NCI-H2029 (cell line): ENCODE measurements around the gene TK2.
A peak's percentile ranks its signal among the peaks of the same experiment; 100 is the strongest.
"Not testable (repeated sequence)": the region's sequence is repeated elsewhere in the genome, so short reads cannot be mapped to it uniquely, and the experiment has no call there.

ENCODE experiments used
- DNase-seq: peaks from one replicate; lab custom pipeline; 2025; lab: John Stamatoyannopoulos, UW

TK2 gene

DNA sequence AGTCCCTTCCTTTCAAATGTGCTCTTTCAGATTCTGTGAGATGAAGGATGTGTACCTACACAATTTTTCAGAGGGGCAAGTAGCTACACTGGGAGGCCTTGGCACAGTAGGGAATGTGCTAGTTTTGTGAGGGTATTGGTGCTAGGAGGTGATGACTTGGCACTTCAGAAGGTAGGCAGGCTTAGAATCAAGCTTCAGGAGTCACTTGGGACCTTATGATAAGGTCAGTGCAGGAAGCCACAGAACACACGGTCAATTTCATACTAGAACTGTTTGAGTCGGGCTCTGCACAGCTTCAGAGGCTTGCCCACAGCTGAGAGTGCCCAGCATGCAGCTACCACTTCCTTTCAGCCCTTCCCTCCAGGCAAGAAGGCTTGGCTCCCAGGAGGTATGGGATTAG, 22.4 kb upstream of the TK2 start:
- DNase-seq, result no peak

DNA sequence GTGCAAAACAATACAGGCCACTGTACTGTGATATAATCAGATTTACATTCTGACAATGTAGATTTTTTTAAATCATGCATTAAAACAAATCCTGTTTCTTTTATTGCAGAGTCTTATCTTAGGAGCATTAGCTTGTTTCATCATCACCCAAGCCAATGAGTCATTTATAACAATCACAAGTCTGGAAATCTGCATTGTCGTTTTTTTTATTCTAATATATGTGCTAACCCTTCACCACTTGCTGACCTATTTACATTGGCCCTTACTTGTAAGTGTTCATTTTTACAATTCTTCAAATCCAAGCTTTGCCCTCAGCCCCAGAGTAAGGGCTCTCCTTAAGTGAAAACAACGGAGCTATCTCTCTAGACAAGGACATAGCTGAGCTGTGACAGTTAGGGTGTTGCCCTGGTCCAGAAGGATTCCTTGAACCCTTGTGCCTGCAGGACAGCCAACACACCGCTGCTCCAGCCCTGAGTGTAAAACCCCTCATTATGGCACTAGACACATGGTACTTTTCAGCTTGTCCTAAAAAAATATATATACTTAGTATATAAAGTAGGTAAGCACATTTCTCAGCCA, 20.0 kb upstream of the TK2 start:
- DNase-seq, result no peak

DNA sequence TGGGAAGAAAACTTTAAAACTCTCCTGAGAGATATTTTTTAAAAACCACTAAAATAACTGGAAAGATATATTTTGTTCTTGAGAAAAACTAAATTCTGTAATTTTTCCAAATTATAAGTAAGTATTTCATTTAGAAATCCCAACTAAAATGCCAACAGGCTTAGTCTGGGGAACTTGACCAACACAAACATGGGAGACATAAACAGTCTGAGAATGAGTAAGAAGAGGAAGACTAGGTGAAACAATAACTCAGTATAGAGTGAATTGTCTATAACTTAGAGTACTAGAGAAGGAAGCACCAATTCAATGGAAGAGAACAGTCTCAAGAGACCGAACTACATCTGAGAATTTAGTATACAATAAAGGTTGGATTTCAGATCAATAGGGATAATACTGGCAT, 19.2 kb upstream of the TK2 start:
- no peak for DNase-seq

DNA sequence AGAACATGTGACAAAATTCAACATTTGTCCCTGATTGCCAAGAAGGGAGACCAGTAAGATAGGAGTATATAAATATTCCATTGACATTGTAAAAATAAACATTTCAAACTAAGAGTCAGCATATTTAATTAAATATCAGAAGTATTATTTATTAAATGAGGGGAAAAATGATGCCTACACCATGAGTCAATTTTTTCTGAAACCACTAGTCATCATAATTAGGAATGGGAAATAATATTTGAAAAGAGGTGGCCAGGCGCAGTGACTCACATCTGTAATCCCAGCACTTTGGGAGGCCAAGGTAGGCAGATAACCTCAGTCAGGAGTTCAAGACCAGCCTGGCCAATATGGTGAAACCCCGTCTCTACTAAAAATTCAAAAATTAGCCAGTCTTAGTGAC, 18.4 kb upstream of the TK2 start:
- no peak for DNase-seq

DNA sequence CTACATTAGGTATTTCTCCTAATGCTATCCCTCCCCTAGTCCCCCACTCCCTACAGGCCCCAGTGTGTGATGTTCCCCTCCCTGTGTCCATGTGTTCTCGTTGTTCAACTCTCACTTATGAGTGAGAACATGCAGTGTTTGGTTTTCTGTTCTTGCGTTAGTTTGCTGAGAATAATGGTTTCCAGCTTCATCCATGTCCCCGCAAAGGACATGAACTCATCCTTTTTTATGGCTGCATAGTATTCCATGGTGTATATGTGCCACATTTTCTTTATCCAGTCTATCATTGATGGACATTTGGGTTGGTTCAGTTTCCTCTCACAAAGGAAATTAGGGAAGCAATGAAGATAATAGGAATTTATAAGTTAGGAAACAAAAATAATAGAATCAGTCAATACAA, 17.3 kb upstream of the TK2 start:
- DNase-seq, result not testable (repeated sequence)

DNA sequence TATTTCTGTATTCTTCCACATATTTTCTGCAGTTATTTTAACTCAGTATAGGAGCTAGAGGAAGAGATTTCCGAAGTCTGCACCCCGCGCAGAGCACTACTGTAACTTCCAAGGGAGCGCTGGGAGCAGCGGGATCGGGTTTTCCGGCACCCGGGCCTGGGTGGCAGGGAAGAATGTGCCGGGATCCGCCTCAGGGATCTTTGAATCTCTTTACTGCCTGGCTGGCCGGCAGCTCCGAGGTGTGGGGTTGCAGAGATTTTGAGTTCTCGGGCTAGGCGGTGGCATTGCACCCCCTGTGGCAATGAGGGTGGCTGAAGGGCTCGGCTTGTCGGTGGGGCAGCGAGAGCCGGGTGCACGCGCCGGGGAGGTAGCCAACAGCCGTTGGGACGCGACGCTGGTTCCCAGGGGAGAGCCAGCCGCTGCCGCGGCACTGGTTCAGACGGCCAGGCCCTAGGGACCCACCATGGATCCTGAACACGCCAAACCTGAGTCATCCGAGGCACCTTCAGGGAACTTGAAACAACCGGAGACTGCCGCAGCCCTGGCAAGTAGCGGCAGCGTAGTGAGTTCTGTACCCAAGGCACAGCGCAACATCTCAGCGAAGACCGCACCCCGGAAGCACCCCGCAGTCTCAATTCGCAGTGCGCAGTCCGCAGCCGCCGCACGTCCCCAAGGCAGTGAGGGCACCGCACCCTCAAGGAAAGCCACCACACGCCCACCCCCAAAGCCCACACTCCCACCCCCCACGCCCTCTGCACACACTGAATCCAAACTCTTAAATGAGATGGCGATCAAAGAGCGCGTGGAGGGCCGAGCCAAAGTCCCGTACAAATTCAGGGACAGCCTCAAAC, 16.4 kb upstream of the TK2 start, which contains the start of gene CMTM1:
Gene CMTM1, plus strand, starts transcription at position 389 of the 851 bp plus-strand sequence. Its CDS starts 75 bp downstream, at position 464.
- no peak for DNase-seq

DNA sequence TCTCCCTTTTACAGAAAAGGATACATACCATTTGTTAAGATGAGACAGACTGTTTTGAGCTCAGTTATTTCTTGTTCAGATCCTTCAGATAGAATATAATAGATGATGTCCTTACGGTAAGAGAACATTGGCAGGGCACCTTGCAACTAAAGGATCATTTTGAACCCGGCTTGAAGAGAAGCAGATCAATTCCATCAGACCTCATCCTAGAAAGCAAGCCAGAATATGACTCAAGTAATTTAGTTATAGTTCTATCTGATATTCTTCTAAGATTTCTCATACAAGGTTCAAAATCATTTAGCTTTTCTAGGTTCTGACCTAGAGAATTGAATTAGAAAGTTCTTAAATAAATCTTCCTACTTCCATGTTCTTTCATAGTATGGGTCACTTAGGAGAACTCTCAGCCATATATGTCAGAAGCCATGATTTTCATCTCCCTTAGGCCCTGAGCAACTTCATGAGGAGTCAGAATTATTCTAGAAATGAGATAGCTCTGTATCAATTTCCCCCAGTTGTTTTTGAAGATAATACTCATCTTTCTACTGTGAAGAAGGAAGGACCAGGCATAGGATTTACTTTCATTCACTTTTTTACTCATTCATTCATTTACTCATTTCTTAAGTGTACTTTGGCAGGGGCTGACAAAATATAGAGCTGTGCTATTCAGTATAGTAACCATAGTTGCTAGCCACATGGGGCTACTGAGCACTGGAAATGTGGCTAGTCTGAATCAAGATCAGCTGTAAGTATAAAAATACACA, 13.8 kb upstream of the TK2 start:
- DNase-seq, result no peak

DNA sequence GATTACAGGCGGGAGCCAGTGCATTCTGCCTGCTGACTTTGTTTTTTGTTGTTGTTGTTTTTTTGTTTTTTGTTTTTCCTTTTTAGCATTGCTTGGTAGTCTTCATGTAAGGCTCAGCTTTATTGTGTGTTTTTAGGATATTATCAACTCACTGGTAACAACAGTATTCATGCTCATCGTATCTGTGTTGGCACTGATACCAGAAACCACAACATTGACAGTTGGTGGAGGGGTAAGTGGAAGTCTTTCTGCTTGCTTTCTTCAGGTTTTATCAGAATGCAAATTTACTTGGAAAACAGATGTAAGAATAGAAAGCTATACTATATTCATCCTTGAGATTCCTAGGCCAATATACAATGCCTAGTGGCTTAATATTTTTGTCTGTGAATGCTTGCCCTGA, 13.1 kb upstream of the TK2 start:
- DNase-seq, result no peak

DNA sequence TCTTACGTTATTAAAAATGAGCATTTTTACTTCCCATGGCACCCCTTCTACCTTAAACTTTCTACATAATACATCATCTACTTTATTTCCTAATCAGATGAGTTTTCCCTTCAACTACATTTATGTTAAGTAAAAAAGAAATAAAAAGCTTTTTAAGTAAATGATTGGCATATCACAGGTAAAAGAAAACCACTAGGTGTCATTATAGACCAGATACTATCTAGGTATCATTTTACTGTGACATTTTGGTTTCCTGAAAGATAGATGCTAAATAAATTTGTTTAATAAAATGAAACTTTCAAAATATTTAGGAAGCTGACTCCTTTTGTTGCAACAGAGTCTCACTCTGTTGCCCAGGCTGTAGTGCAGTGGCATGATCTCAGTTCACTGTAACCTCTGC, 12.5 kb upstream of the TK2 start:
- DNase-seq, result no peak

DNA sequence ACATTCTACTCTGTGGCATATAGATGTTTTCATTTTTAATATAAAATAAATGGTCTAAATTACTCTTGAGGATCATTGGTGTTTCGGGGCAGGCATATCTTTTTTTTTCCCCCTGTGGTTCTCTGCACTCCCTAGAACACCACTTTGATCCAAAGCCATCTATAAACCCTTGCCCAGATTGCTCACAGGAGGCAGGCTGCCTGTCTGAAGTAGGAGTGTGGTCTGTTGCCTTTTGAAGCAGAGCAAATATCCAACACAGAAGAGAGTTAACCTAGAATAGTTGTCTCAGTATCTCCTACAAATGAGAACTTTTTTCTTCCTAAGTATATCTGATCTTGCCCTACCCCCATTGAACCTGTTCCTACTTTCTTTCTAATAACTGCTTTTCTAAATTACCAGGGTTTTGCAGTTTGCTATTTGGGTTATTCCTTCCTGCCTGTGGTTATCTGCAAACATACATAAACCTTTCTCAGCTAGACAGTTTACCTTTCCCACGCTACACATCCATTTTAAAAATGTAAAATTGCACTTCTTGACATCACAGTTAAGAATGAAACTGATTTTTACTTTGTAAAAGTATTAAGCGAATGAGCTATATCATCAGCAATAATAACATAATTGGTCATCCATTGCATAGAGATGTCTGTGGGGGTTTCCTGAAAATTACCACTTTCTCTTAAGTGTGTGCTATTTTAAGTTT, 11.6 kb upstream of the TK2 start:
- no peak for DNase-seq

DNA sequence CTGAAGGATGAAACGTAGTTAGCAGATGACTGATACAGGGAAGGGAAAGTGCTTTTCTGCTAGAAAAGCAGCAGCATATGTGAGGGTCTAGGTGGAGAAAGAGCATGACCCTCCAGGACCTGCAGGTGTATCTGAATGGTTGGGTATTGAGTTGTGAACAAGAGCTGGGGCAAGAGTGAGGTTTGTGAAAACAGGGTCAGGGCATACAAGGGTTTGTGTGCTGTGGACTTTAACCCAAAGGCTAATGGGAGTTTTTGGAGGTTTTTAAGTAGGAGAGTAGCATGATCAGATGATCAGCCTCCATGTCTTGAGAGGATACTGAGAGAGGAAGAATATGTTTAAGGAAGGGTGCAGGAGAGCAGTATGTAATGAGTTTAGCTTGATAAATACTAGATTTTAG, 10.2 kb upstream of the TK2 start:
- no peak for DNase-seq

DNA sequence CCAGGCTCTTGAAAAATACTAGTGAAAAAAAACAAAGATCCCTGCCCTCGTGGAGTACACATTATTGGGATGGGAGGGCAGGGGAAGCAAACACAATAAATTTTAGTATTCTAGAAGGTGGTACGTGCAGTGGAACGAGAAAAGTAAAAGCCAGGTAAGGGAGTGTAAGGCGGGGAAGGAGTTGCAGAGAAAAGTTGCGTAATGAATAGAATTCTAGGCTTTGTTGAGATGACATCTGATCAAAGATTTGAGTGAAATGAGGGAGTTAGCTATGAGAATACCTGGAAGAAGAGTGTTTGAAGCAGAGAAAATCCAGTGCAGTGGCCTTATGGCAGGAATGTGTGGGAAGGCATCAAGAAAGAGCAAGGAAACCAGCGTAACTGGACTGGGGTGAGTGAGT, 4.6 kb upstream of the TK2 start:
- DNase-seq, result no peak

DNA sequence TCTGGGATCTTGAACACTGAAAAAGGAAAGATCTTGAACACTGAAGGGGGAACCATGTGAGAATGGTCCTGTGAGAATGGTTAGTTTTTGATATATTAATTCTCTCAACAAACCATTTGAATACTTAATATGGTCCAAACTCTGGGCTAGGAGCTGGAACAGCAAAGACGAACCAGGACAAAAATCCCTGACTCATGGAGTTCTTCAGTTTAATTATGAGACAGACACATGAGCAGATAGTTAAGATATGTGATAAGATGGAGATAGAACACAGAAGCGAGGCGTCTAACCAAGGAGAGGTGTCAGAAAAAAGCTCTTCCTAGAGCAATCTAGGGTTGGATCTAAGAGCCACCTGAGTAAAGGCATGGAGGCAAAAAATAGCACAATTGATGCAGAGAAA, 4.1 kb upstream of the TK2 start:
- no peak for DNase-seq

DNA sequence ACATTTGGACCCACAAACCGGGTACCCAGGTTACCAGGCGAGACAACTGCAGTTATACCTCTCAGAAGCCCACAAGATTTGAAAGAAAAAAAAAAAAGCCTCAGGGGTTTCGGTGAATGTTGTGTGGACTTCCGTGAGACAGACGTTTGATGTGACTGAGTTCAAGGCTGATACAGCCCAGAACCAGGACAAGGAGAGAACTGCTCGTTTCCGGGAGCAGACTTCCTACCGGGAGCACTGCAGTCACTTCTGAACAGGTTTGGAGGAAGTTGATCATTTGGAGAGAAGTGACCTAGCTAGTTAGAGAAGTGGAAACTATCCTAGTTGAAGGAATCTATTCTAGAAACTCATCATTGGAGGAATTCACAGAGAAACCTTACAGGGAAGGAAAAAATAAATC, 3.3 kb upstream of the TK2 start:
- DNase-seq, result no peak

DNA sequence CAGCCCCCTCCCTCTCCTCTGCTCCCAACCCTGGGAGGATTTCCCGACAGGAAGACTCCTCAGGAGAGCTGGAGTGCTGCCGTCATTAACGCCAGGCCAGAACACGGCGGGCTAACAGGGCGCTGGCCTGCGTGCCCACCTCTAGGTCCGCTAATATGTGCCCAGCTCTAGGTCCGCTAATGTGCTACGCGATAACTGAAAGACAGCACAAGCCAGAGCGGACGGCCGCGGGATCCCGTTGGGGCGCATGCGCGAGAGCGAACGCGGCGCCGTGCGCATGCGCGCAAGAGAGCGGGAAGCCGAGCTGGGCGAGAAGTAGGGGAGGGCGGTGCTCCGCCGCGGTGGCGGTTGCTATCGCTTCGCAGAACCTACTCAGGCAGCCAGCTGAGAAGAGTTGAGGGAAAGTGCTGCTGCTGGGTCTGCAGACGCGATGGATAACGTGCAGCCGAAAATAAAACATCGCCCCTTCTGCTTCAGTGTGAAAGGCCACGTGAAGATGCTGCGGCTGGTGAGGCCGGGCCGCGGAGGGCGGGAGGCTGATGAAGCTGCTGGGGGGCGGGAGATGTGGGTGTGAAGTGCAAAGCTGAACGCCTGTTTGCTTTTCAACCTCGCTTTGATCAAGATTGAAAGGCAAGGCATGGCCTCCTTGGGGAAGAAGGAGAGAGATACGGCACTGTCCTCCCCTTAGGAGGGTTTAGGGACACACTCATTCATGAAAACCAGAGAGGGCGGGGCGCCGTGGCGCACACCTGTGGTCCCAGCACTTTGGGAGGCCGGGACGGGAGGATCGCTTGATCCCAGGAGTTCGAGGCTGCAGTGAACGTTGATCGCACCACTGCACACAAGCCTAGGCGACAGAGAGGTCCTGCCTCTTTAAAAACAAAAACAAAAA, 2.6 kb upstream of the TK2 start, which contains the start of gene CKLF:
Gene CKLF, plus strand, starts transcription at position 291 of the 892 bp plus-strand sequence. Its CDS starts 140 bp downstream, at position 431.
- DNase-seq, result peak; percentile 67

DNA sequence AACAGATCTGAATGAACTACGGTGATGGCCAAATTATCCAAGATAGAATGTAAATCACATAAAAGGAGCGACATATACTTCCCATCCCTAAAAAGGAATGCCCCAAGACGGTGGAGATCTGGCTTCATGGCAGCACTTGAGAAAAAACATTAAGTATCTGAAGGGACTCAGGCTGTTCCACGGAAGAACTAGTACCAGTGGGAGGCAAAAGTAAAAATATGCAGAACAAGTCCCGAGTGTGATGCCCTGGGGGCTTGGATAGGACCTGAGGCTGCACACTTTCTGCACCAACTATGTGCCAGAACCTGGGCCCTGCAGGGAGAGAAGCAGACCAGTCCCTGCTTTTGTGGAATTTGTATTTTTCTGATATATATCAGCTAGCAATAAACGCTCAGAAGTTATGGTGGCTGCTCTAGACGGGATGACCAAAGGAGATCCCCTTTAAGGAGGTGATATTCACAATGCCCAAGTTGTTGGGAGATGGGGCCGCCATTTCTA, 1.9 kb upstream of the TK2 start:
- no peak for DNase-seq

DNA sequence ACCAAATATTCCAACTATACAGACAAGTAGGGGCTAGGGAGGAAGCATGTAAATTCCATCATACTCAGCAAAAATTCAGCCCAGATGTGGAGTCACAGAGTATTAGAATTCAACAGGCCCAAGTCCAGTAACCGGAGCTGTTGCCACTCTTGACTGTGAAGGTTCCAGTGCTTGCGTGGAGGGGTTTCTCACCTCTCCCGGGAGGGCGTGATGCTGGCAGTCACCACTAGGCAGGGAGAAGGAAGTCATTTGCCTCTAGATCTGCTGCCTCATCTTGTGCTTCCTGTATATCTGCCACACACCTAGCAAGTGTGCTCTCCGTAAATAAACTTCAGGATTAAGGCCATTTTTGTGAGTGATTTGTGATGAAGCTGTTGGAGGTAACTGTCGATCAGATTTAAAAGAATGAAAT, 1.4 kb upstream of the TK2 start:
- DNase-seq, result no peak

DNA sequence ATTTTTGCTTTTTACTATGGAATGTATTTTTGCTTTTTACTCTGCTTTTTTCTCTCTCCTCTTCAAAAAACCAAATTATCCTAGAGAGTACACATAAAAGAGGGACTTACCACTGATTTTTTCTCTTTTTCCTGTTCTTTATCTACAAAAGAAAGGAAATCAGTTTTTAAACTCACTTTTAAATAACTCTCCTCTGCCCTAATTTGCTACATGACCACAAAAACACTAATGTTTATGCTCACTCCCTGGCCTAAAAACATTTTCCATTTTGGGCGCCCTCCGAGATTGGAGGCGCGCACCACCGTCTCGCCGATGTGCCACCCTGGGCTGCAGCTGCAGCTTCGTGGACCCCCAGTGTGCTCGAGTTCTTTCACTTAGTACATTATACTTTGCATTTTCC, 1.1 kb downstream of the TK2 start:
- no peak for DNase-seq

DNA sequence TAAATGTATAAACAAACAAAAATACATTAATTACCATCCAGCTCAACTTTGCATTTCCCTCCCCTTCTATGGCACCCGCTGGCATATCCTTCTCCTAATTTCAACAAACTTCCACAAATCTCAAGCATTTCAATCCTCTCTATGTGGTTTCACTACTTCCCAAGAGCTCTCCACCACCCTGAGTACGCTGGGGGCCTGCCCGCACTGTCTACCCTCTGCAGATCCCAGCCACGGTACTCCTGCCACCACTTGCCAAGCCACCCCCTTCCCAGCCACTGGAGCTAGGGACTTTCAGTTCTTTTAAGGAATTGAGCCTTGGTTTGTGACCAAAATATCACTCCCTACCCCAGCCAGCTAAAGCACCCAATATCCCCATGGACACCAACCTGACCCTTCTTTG, 1.9 kb downstream of the TK2 start:
- no peak for DNase-seq

DNA sequence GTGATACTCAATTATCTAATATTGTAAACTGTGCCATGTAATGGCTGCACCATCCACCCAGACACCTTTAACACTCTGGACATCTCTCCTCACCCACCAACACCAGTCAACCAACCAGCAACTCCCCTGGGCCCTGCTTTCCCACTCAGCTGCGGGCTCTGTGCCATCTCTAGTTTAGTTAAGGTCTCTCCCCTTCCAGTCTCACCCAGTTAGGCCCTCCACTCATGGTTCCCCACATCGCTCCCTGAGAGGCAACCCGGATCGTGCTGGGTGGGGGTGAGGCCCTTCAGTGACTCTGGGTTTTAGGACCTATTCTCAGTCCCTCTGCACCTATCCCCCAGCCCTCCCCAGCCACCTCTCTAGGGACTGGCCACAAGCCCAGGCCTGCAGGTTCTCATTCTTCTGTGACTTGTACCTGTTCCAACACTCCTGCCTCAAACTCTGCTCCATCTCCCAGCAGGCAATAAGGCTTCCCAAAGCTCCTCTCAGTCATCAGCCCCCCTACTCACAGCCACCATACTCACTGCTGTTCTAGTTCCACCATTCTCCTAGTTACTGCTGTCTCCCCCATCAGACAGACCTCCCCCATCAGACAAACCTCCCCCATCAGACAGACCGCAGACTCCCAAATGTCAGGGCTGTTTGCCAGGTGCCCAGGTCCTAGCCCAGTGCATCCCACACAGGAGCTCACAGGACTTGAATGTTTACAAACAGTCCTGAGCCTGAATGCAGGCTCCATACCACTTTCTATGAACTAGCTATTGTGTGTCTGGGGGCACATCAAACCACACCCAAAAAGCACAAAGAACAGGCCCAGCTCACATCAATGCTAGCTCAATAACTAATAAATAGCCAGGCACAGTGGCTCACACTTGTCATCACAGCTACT, 2.6 kb downstream of the TK2 start:
- no peak for DNase-seq
